GM19240 (cell line): ENCODE data around the gene GNGT1.

ENCODE experiments used
- DNase-seq: peaks from one replicate; pipeline ENCODE4 v3.0.0; 2011; ENCODE audit warnings: low spot score; ENCODE audit not compliant: insufficient read length

GNGT1 gene

GRCh38 chr7:93938293-93938692 lies 31.9 kb downstream of the GNGT1 start:
- no peak for DNase-seq

DNA sequence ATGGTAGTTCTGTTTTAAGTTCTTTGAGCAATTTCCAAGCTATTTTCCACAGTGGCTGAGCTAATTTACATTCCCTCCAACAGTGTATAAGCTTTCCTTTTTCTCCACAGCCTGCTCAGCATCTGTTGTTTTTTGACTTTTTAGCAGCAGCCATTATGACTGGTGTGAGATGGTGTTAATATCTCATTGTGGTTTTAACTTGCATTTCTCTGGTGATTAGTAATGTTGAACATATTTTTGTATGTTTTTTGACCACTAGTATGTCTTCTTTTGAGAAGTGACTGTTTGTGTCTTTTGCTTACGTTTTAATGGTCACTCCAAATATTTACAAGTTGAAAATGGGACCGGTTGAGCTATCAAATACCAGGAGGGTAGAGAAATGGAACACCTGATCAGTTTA lies 35.6 kb downstream of the GNGT1 start:
- DNase-seq = no peak

GRCh38 chr7:93943816-93944540 lies 37.6 kb downstream of the GNGT1 start:
- DNase-seq = no peak

DNA sequence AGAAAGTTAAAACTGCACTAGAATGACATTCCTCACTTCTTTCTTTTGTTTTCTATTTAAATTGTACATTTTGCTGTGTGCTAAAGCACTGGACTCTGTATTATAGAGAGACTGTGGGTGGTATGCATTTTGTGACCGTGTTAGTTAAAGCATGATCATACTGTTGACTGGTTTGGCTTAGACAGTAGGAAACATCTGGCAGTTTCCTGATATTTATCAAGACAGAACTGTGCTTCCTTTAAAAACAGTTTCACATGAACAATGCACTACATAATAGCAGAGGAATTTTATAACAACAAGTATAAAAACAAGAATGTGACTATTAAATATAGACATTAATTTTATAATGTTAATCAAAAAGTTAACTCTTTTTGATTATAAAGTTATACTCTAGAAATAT lies 38.3 kb downstream of the GNGT1 start:
- DNase-seq = no peak

- DNase-seq = no peak
These were observed 38.7 kb downstream of the GNGT1 start for GRCh38 chr7:93945083-93945482.

- DNase-seq = no peak
These were observed 39.6 kb downstream of the GNGT1 start for GRCh38 chr7:93945756-93946535.

DNA sequence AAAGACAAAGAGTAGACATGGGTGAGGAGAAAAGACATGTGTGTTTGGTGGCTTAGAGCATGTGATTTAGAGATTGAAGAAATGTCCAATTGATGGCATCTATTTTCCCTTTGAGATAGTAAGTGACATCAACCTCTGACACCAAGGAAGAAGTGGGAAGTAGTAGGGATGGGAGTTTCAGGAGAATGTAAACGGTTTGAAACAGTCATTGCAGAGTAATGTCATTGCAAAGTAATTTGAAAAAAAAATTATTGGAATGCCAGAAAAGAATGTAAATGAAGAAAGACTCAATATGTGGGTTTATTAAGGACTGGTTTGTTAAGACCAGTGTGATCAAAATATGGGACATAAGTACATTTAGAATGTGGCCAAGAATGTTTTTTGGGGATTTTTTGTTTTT lies 41.7 kb downstream of the GNGT1 start:
- no peak for DNase-seq

GRCh38 chr7:93948873-93949272 lies 42.5 kb downstream of the GNGT1 start:
- DNase-seq = no peak

- DNase-seq = no peak
These were observed 43.1 kb downstream of the GNGT1 start for GRCh38 chr7:93949423-93949822.

- no peak for DNase-seq
These were observed 48.9 kb downstream of the GNGT1 start for GRCh38 chr7:93955304-93955703.

- no peak for DNase-seq
These were observed 51.4 kb downstream of the GNGT1 start for GRCh38 chr7:93957767-93958166.

DNA sequence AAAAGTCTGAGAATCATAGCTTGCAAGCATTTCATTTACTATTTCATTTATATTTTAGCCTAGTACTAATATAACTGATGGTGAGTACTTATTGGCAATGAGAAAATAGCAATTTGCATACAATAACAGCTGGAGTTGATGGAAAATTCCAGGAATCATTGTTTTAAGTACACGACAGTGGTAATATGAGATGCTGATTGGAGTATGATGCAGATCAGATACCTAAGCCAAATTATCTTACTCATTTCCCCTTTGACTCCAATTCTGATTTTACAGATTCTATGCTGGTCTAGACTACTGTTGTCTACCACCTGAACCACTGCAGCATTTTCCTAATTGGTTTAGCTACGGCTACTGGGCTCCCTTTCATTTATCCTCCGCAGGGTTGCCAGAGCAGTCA lies 51.8 kb downstream of the GNGT1 start:
- no peak for DNase-seq

DNA sequence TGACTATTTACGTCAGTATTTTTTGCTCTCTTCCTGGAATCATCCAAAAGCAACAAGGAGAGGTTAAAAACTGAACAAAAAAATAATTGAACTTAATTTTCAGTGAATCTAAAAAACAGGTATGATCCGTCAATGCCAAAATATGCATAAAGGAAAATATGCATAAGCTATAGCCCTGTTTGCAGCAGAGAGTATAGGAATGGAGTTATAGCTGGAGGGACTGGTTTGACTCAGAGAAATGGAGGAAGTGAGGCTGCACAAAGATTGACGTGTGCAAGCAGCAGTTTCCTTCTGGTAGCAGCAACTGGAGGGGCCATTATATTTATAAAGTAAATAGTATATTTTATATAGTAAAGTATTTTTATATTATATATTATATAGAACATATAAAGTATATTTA lies 52.3 kb downstream of the GNGT1 start:
- DNase-seq = no peak
